Neuronal stem cell (in vitro differentiated cells): ENCODE data around the gene NUDT4.

Source experiments
- DNase-seq: peaks from one replicate; pipeline ENCODE4 v3.0.0-alpha.2; 2013; ENCODE audit warnings: low spot score
- H2AFZ ChIP-seq: one replicate; pipeline ENCODE4 v1.6.1; 2013; ENCODE audit warnings: mild to moderate bottlenecking, low read length, inconsistent platforms
- H2AK5ac ChIP-seq: 2 replicates; pipeline ENCODE4 v1.6.1; 2013; ENCODE audit warnings: low read depth, mild to moderate bottlenecking, inconsistent platforms, low read length, moderate library complexity, mixed read lengths
- H2BK120ac ChIP-seq: 2 replicates; pipeline ENCODE4 v1.6.1; 2013; ENCODE audit warnings: low read depth, mild to moderate bottlenecking, inconsistent platforms, low read length, moderate library complexity, mixed read lengths
- H2BK12ac ChIP-seq: one replicate; pipeline ENCODE4 v1.6.1; 2013; ENCODE audit warnings: low read length, inconsistent platforms
- H2BK15ac ChIP-seq: 2 replicates; pipeline ENCODE4 v1.6.1; 2013; ENCODE audit warnings: mild to moderate bottlenecking, low read length, inconsistent platforms, mixed read lengths
- H2BK5ac ChIP-seq: one replicate; pipeline ENCODE4 v1.6.1; 2013; ENCODE audit warnings: inconsistent platforms, mild to moderate bottlenecking, low read length, moderate library complexity
- H3K14ac ChIP-seq: one replicate; pipeline ENCODE4 v1.6.1; 2013; ENCODE audit warnings: low read length, inconsistent platforms
- H3K18ac ChIP-seq: 2 replicates; pipeline ENCODE4 v1.6.1; 2013; ENCODE audit warnings: low read length, inconsistent platforms
- H3K23ac ChIP-seq: 2 replicates; pipeline ENCODE4 v1.6.1; 2013; ENCODE audit warnings: low read depth, mild to moderate bottlenecking, mixed read lengths, low read length, inconsistent platforms; ENCODE audit not compliant: poor library complexity
- H3K27ac ChIP-seq: replicated peaks from 3 replicates; pipeline ENCODE4 v1.5.1; 2013; ENCODE audit warnings: low read length, inconsistent platforms
- H3K27me3 ChIP-seq, 3 experiments: 2 replicates each; pipeline ENCODE4 v1.6.1; 2013; ENCODE audit warnings: low read length in 3 of 3, mild to moderate bottlenecking in 2 of 3, inconsistent platforms in 1 of 3, low read depth in 1 of 3, mixed read lengths in 1 of 3, moderate library complexity in 1 of 3; ENCODE audit not compliant: control insufficient read depth in 3 of 3, insufficient read depth in 3 of 3
- H3K36me3 ChIP-seq, 2 donors: replicated peaks in 1 of 2; 2 replicates each; pipeline ENCODE4 v1.6.1; 2013; ENCODE audit warnings: low read length in 2 of 2; ENCODE audit not compliant: control insufficient read depth in 2 of 2, insufficient read depth in 2 of 2
- H3K4ac ChIP-seq: 2 replicates; pipeline ENCODE4 v1.6.1; 2013; ENCODE audit warnings: inconsistent platforms, mild to moderate bottlenecking, low read length, moderate library complexity
- H3K4me1 ChIP-seq, 2 donors: 1 replicate in 1 of 2; 2 replicates in 1 of 2; pipeline ENCODE4 v1.6.1; 2013; ENCODE audit warnings: low read length in 2 of 2, low read depth in 1 of 2; ENCODE audit not compliant: control insufficient read depth in 2 of 2, insufficient read depth in 1 of 2
- H3K4me2 ChIP-seq: one replicate; pipeline ENCODE4 v1.6.1; 2013; ENCODE audit warnings: mild to moderate bottlenecking, low read length, inconsistent platforms; ENCODE audit not compliant: insufficient read depth, poor library complexity, severe bottlenecking
- H3K4me3 ChIP-seq, 2 donors: 2 replicates each; pipeline ENCODE4 v1.5.1; 2013; ENCODE audit warnings: low read length in 2 of 2, mild to moderate bottlenecking in 2 of 2, inconsistent platforms in 1 of 2, moderate library complexity in 1 of 2
- H3K79me1 ChIP-seq: one replicate; pipeline ENCODE4 v1.6.1; 2013; ENCODE audit warnings: low read depth, mild to moderate bottlenecking, inconsistent platforms, low read length, moderate library complexity
- H3K9ac ChIP-seq: one replicate; pipeline ENCODE4 v1.6.1; 2013; ENCODE audit warnings: mild to moderate bottlenecking, low read depth, low read length, inconsistent platforms; ENCODE audit not compliant: poor library complexity
- H3K9me3 ChIP-seq, 2 donors: replicated peaks in 1 of 2; 2 replicates each; pipeline versions ENCODE3 to v1.6.1; 2013; ENCODE audit warnings: low read length in 2 of 2, mild to moderate bottlenecking in 2 of 2, inconsistent platforms in 1 of 2, low read depth in 1 of 2, mixed read lengths in 1 of 2, moderate library complexity in 1 of 2; ENCODE audit not compliant: control insufficient read depth in 2 of 2, insufficient read depth in 1 of 2
- H4K8ac ChIP-seq: one replicate; pipeline ENCODE4 v1.6.1; 2013; ENCODE audit warnings: low read depth, mild to moderate bottlenecking, inconsistent platforms, low read length, moderate library complexity
- H4K91ac ChIP-seq: one replicate; pipeline ENCODE4 v1.6.1; 2013; ENCODE audit warnings: low read length, low read depth, mild to moderate bottlenecking, inconsistent platforms; ENCODE audit not compliant: poor library complexity
- WGBS, 2 donors: extraction: QIAGEN DNeasy Blood & Tissue Kit; methylation state at CpG; one replicate each; pipeline ENCODE4 v1.1.7; 2013; ENCODE audit warnings: missing lambda C conversion rate in 2 of 2, mixed read lengths in 1 of 2; ENCODE audit not compliant: insufficient read length in 2 of 2, insufficient replicate concordance in 1 of 2; ENCODE audit errors: extremely low coverage in 2 of 2; 5-methylcytosine and 5-hydroxymethylcytosine counted together

Gene NUDT4

GRCh38 chr12:93403988-93404803 is 26.5 kb downstream of the NUDT4 start:
- DNase-seq = no peak
- WGBS, 2 donors = no CpG with 5 or more reads among the region's 7 CpGs

GRCh38 chr12:93404961-93405849 is 27.5 kb downstream of the NUDT4 start:
- no peak overlapping the region for H4K8ac ChIP-seq
- no peak overlapping the region for H2BK120ac ChIP-seq
- H3K79me1 ChIP-seq = no peaks in the 10 kb centered on the region
- H3K27ac ChIP-seq = no peak overlapping the region
- no peak overlapping the region for H3K14ac ChIP-seq
- H2BK5ac ChIP-seq = no peak overlapping the region
- H2AFZ ChIP-seq = no peak overlapping the region
- no peaks in the 10 kb centered on the region for H3K4me1 ChIP-seq
- DNase-seq = no peak
- H3K4me2 ChIP-seq = no peak overlapping the region
- no peaks in the 10 kb centered on the region for H3K9me3 ChIP-seq
- no peak overlapping the region for H3K4ac ChIP-seq
- no peak overlapping the region for H3K18ac ChIP-seq
- H3K9ac ChIP-seq = no peak overlapping the region
- WGBS, 2 donors = no CpG with 5 or more reads among the region's 6 CpGs
- no peak overlapping the region for H2BK15ac ChIP-seq
- no peak overlapping the region for H2AK5ac ChIP-seq
- H4K91ac ChIP-seq = no peak overlapping the region
- no peak overlapping the region for H3K4me3 ChIP-seq
- H2BK12ac ChIP-seq = no peak overlapping the region
- H3K23ac ChIP-seq = no peak overlapping the region
- peaks cover 0 to 74% of the 10 kb centered on the region in 2 donors for H3K36me3 ChIP-seq
- no peaks in the 10 kb centered on the region for H3K27me3 ChIP-seq

More at GRCh38 chr12:93403988-93404803, 26.5 kb downstream of the NUDT4 start:
- no peak overlapping the region for H3K9ac ChIP-seq
- H3K4me2 ChIP-seq = no peak overlapping the region
- H4K91ac ChIP-seq = no peak overlapping the region
- H3K18ac ChIP-seq = no peak overlapping the region
- no peak overlapping the region for H3K23ac ChIP-seq
- peaks cover 0 to 64% of the 10 kb centered on the region in 2 donors for H3K36me3 ChIP-seq
- no peak overlapping the region for H3K4me3 ChIP-seq
- no peaks in the 10 kb centered on the region for H3K27me3 ChIP-seq
- no peak overlapping the region for H2BK5ac ChIP-seq
- no peak overlapping the region for H2AFZ ChIP-seq
- no peak overlapping the region for H4K8ac ChIP-seq
- H2BK120ac ChIP-seq = no peak overlapping the region
- H3K4me1 ChIP-seq = no peaks in the 10 kb centered on the region
- no peak overlapping the region for H3K14ac ChIP-seq
- no peak overlapping the region for H2BK12ac ChIP-seq
- H3K4ac ChIP-seq = no peak overlapping the region
- no peak overlapping the region for H2BK15ac ChIP-seq
- no peaks in the 10 kb centered on the region for H3K9me3 ChIP-seq
- H2AK5ac ChIP-seq = no peak overlapping the region
- H3K27ac ChIP-seq = no peak overlapping the region
- no peaks in the 10 kb centered on the region for H3K79me1 ChIP-seq

GRCh38 chr12:93407054-93407962 is 29.6 kb downstream of the NUDT4 start:
- no peak for DNase-seq
- H3K36me3 ChIP-seq = peaks cover 0 to 90% of the 10 kb centered on the region in 2 donors
- no peak overlapping the region for H4K8ac ChIP-seq
- no peak overlapping the region for H3K4ac ChIP-seq
- H3K27ac ChIP-seq = no peak overlapping the region
- no peak overlapping the region for H2BK12ac ChIP-seq
- H3K9me3 ChIP-seq = peaks cover 0 to 2% of the 10 kb centered on the region in 2 donors
- no peak overlapping the region for H3K14ac ChIP-seq
- no peak overlapping the region for H4K91ac ChIP-seq
- no peak overlapping the region for H3K18ac ChIP-seq
- no peak overlapping the region for H2BK5ac ChIP-seq
- H3K4me3 ChIP-seq = no peak overlapping the region
- H2BK15ac ChIP-seq = no peak overlapping the region
- H3K27me3 ChIP-seq = no peaks in the 10 kb centered on the region
- no peak overlapping the region for H3K4me2 ChIP-seq
- no peak overlapping the region for H2AFZ ChIP-seq
- H2AK5ac ChIP-seq = no peak overlapping the region
- H3K9ac ChIP-seq = no peak overlapping the region
- H2BK120ac ChIP-seq = no peak overlapping the region
- H3K79me1 ChIP-seq = no peaks in the 10 kb centered on the region
- H3K23ac ChIP-seq = no peak overlapping the region
- H3K4me1 ChIP-seq = no peaks in the 10 kb centered on the region
- no CpG with 5 or more reads among the region's 6 CpGs for WGBS, 2 donors
